WERI-Rb-1 (cell line): ENCODE results near the gene KLHL29.

ENCODE experiments used
- DNase-seq: peaks from one replicate; pipeline ENCODE4 v3.0.0-alpha.2; 2020
- H3K27ac ChIP-seq: fragments of 250-450 bp; sonication (Bioruptor Pico); 2 replicates; pipeline ENCODE4 v1.5.1; 2020; ENCODE audit warnings: mild to moderate bottlenecking, moderate library complexity
- H3K27me3 ChIP-seq: fragments of 250-450 bp; sonication (Bioruptor Pico); 2 replicates; pipeline ENCODE4 v1.5.1; 2021; ENCODE audit warnings: mild to moderate bottlenecking, low read depth, moderate library complexity; ENCODE audit not compliant: insufficient read depth, severe bottlenecking
- H3K36me3 ChIP-seq: fragments of 250-450 bp; sonication (Bioruptor Pico); 2 replicates; pipeline ENCODE4 v1.5.1; 2020; ENCODE audit warnings: mild to moderate bottlenecking, moderate library complexity
- H3K4me3 ChIP-seq: 2 replicates; pipeline ENCODE4 v1.5.1; 2011; ENCODE audit warnings: low read depth, mild to moderate bottlenecking, control low read depth, low read length
- H3K9me3 ChIP-seq: fragments of 250-450 bp; sonication (Bioruptor Pico); 2 replicates; pipeline ENCODE4 v1.5.1; 2021; ENCODE audit warnings: mild to moderate bottlenecking, moderate library complexity; ENCODE audit not compliant: severe bottlenecking
- TF ChIP-seq, protein P1 (sequence below): IDR thresholded peaks from 2 replicates; pipeline ENCODE4 v1.5.1; 2011; ENCODE audit warnings: low read depth, mild to moderate bottlenecking, control low read depth, inconsistent platforms, low read length

KLHL29 gene

GRCh38 chr2:23426263-23426905 lies 41.4 kb downstream of the KLHL29 start:
- TF ChIP-seq, protein P1, sequence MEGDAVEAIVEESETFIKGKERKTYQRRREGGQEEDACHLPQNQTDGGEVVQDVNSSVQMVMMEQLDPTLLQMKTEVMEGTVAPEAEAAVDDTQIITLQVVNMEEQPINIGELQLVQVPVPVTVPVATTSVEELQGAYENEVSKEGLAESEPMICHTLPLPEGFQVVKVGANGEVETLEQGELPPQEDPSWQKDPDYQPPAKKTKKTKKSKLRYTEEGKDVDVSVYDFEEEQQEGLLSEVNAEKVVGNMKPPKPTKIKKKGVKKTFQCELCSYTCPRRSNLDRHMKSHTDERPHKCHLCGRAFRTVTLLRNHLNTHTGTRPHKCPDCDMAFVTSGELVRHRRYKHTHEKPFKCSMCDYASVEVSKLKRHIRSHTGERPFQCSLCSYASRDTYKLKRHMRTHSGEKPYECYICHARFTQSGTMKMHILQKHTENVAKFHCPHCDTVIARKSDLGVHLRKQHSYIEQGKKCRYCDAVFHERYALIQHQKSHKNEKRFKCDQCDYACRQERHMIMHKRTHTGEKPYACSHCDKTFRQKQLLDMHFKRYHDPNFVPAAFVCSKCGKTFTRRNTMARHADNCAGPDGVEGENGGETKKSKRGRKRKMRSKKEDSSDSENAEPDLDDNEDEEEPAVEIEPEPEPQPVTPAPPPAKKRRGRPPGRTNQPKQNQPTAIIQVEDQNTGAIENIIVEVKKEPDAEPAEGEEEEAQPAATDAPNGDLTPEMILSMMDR: no peak
- Histone ChIP-seq H3K27ac (peak overlapping the region; percentile 93), H3K9me3 (no peaks in the 10 kb centered on the region), H3K36me3 (peaks cover 3% of the 10 kb centered on the region; the same call in 1 of the 2 replicates), H3K27me3 (no peaks in the 10 kb centered on the region), H3K4me3 (no peak overlapping the region)
- no peak for DNase-seq

- Histone ChIP-seq H3K4me3 (no peak overlapping the region), H3K36me3 (peaks cover 3% of the 10 kb centered on the region; the same call in 1 of the 2 replicates), H3K27ac (no peak overlapping the region), H3K9me3 (no peaks in the 10 kb centered on the region), H3K27me3 (no peaks in the 10 kb centered on the region)
- no peak for DNase-seq
- TF ChIP-seq, protein P1: no peak
These were observed 42.4 kb downstream of the KLHL29 start for GRCh38 chr2:23427350-23427749.

DNA sequence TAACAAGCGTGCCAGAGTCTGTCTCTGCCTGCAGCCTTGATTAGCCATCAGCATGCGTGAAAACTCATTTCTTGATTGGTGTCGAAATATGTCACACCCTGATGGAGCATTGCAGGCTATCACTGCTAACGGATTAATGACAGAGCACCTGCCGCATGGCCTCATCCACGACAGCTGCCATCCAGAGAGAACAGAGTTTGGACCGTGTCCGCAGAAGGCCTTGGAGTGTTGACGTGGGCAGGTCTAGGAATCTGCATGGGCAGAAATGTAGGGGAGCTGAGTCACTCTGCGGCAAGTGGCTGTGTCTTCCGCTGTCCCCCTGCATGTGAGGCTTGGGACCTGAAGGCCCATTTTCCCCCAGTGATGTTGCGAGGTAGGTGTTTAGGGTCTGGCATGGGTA lies 43.0 kb downstream of the KLHL29 start:
- Histone ChIP-seq H3K27me3 (no peaks in the 10 kb centered on the region), H3K9me3 (no peaks in the 10 kb centered on the region), H3K36me3 (peaks cover 3% of the 10 kb centered on the region; the same call in 1 of the 2 replicates), H3K4me3 (no peak overlapping the region), H3K27ac (no peak overlapping the region)
- TF ChIP-seq, protein P1: no peak
- peak; percentile 58 for DNase-seq

DNA sequence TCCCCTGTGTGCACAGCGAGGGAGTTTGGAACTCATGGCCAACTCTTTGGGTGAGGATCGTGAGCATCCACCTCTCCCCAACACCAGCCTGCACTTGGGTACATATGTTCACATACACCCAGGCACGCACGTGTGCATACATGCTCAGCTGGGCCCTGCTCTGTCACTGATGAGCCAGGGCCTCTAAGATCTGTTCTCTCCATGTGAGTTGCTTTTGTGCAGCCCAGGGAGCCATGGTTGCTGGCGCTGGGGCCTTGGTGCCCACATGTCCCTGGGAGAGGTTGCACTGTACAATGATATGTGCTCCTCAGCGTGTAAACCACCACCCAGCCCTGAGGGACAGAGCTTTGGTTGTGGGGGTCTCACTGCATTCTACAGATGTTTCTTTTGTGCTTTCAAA lies 44.1 kb downstream of the KLHL29 start:
- peaks cover 3% of the 10 kb centered on the region; the same call in 1 of the 2 replicates for H3K36me3 ChIP-seq
- no peak overlapping the region for H3K4me3 ChIP-seq
- TF ChIP-seq, protein P1: no peak
- H3K9me3 ChIP-seq: no peaks in the 10 kb centered on the region
- no peak overlapping the region for H3K27ac ChIP-seq
- DNase-seq: no peak
- no peaks in the 10 kb centered on the region for H3K27me3 ChIP-seq

DNA sequence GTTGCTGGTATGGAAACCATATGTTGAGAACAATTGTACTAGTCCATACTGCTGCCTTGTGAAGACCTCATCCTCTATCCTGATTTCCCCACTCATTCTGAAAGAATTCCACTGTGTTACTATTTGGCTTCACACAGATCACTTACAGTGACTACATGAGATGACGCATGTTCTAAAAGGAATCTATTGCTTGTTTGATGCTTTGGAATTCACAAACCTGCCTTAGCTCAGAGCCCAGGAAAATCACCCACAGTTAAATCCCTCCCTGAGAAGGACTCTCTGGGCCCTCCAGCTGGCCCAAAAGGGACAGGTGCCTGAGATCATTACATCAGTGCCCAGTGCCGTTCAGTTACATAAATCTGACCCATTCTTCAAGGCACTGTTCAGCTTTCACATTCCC lies 45.3 kb downstream of the KLHL29 start:
- no peak overlapping the region for H3K4me3 ChIP-seq
- no peak for DNase-seq
- no peaks in the 10 kb centered on the region for H3K27me3 ChIP-seq
- TF ChIP-seq, protein P1: no peak
- no peak overlapping the region for H3K27ac ChIP-seq
- H3K36me3 ChIP-seq: peaks cover 3% of the 10 kb centered on the region; the same call in 1 of the 2 replicates
- no peaks in the 10 kb centered on the region for H3K9me3 ChIP-seq

- no peaks in the 10 kb centered on the region for H3K27me3 ChIP-seq
- no peak overlapping the region for H3K27ac ChIP-seq
- H3K36me3 ChIP-seq: peaks cover 3% of the 10 kb centered on the region; the same call in 1 of the 2 replicates
- peaks cover 2% of the 10 kb centered on the region for H3K9me3 ChIP-seq
- TF ChIP-seq, protein P1: no peak
- DNase-seq: no peak
- H3K4me3 ChIP-seq: no peak overlapping the region
These were observed 47.6 kb downstream of the KLHL29 start for GRCh38 chr2:23432531-23432930.
